H9 (cell line): Measurements from ENCODE around the gene ZNF735. TPM values are rescaled to one million over a fixed set of nuclear protein-coding genes. Genes with fewer than 3 reads are reported as not detected.
"Not testable (repeated sequence)": the region's sequence is repeated elsewhere in the genome, so short reads cannot be mapped to it uniquely, and the experiment has no call there.

Experiments
- DNase-seq: peaks from one replicate; pipeline ENCODE4 v3.0.0-alpha.2; 2017
- H2AFZ ChIP-seq: one replicate; pipeline ENCODE4 v1.6.1; 2013; ENCODE audit warnings: mild to moderate bottlenecking, low read length, control low read depth, moderate library complexity
- H2AK5ac ChIP-seq: 2 replicates; pipeline ENCODE4 v1.6.1; 2013; ENCODE audit warnings: low read length, control low read depth, mixed read lengths; ENCODE audit not compliant: insufficient read length
- H2BK120ac ChIP-seq: one replicate; pipeline ENCODE4 v1.6.1; 2013; ENCODE audit warnings: low read depth, mild to moderate bottlenecking, low read length, control low read depth, inconsistent platforms; ENCODE audit not compliant: poor library complexity, severe bottlenecking
- H2BK12ac ChIP-seq: 2 replicates; pipeline ENCODE4 v1.6.1; 2013; ENCODE audit warnings: low read length, control low read depth, mixed read lengths, low read depth; ENCODE audit not compliant: insufficient read length
- H2BK15ac ChIP-seq: 2 replicates; pipeline ENCODE4 v1.6.1; 2013; ENCODE audit warnings: low read depth, low read length, control low read depth
- H2BK20ac ChIP-seq: one replicate; pipeline ENCODE4 v1.6.1; 2013; ENCODE audit warnings: low read depth, mild to moderate bottlenecking, low read length, control low read depth, inconsistent platforms; ENCODE audit not compliant: poor library complexity, severe bottlenecking
- H2BK5ac ChIP-seq: 2 replicates; pipeline ENCODE4 v1.6.1; 2013; ENCODE audit warnings: low read length, control low read depth, mixed read lengths; ENCODE audit not compliant: insufficient read length
- H3K14ac ChIP-seq: 2 replicates; pipeline ENCODE4 v1.6.1; 2013; ENCODE audit warnings: low read length, control low read depth; ENCODE audit not compliant: insufficient read depth
- H3K18ac ChIP-seq: 2 replicates; pipeline ENCODE4 v1.6.1; 2013; ENCODE audit warnings: low read depth, mild to moderate bottlenecking, mixed read lengths, low read length, control low read depth; ENCODE audit not compliant: insufficient read length
- H3K23ac ChIP-seq: 2 replicates; pipeline ENCODE4 v1.6.1; 2013; ENCODE audit warnings: low read length, control low read depth, mixed read lengths, low read depth; ENCODE audit not compliant: insufficient read length
- H3K23me2 ChIP-seq: 2 replicates; pipeline ENCODE4 v1.6.1; 2013; ENCODE audit warnings: low read depth, mild to moderate bottlenecking, mixed read lengths, low read length, control low read depth; ENCODE audit not compliant: insufficient read length, poor library complexity, severe bottlenecking
- H3K27ac ChIP-seq: 2 replicates; pipeline ENCODE4 v1.5.1; 2013; ENCODE audit warnings: low read length, control low read depth, mixed read lengths, low read depth; ENCODE audit not compliant: insufficient read length
- H3K27me3 ChIP-seq: 2 replicates; pipeline ENCODE4 v1.6.1; 2013; ENCODE audit warnings: low read length, control low read depth, inconsistent platforms; ENCODE audit not compliant: insufficient read depth
- H3K4ac ChIP-seq: 2 replicates; pipeline ENCODE4 v1.6.1; 2013; ENCODE audit warnings: low read depth, mild to moderate bottlenecking, control low read depth, inconsistent platforms, low read length, moderate library complexity
- H3K4me1 ChIP-seq: 2 replicates; pipeline ENCODE4 v1.6.1; 2013; ENCODE audit warnings: low read length, control low read depth, inconsistent platforms; ENCODE audit not compliant: insufficient read depth
- H3K4me2 ChIP-seq: 2 replicates; pipeline ENCODE4 v1.6.1; 2013; ENCODE audit warnings: low read length, control low read depth, mixed read lengths; ENCODE audit not compliant: insufficient read length, insufficient read depth
- H3K56ac ChIP-seq: 2 replicates; pipeline ENCODE4 v1.6.1; 2013; ENCODE audit warnings: low read depth, mild to moderate bottlenecking, mixed read lengths, low read length, control low read depth; ENCODE audit not compliant: insufficient read length
- H3K79me1 ChIP-seq: 2 replicates; pipeline ENCODE4 v1.6.1; 2013; ENCODE audit warnings: low read depth, mild to moderate bottlenecking, moderate library complexity, low read length, control low read depth, inconsistent platforms; ENCODE audit not compliant: insufficient read depth, poor library complexity, severe bottlenecking
- H3K79me2 ChIP-seq: 2 replicates; pipeline ENCODE4 v1.6.1; 2013; ENCODE audit warnings: low read length, control low read depth, inconsistent platforms; ENCODE audit not compliant: insufficient read depth
- H3K9ac ChIP-seq: 2 replicates; pipeline ENCODE4 v1.6.1; 2013; ENCODE audit warnings: low read length, control low read depth, mixed read lengths; ENCODE audit not compliant: insufficient read length; ENCODE audit errors: extremely low read depth
- H3K9me3 ChIP-seq: one replicate; pipeline ENCODE4 v1.6.1; 2013; ENCODE audit warnings: low read depth, low read length, inconsistent platforms; ENCODE audit not compliant: control insufficient read depth
- H3T11ph ChIP-seq: one replicate; pipeline ENCODE4 v1.6.1; 2013; ENCODE audit warnings: mild to moderate bottlenecking, low read length, control low read depth, inconsistent platforms
- H4K20me1 ChIP-seq: one replicate; pipeline ENCODE4 v1.6.1; 2013; ENCODE audit not compliant: control insufficient read depth, insufficient read length, insufficient read depth
- H4K5ac ChIP-seq: 2 replicates; pipeline ENCODE4 v1.6.1; 2013; ENCODE audit warnings: low read depth, mild to moderate bottlenecking, mixed read lengths, low read length, control low read depth; ENCODE audit not compliant: insufficient read length
- H4K8ac ChIP-seq: replicated peaks from 2 replicates; pipeline ENCODE4 v1.6.1; 2013; ENCODE audit warnings: low read length, control low read depth, mixed read lengths, low read depth; ENCODE audit not compliant: insufficient read length
- H4K91ac ChIP-seq: 2 replicates; pipeline ENCODE4 v1.6.1; 2013; ENCODE audit warnings: low read depth, mild to moderate bottlenecking, moderate library complexity, mixed read lengths, low read length, control low read depth; ENCODE audit not compliant: insufficient read length
- H3K27ac Mint-ChIP-seq, 3 experiments: 2 replicates in 2 of 3; 3 replicates in 1 of 3; pipeline ENCODE4 v1.8.0; 2020 to 2021; ENCODE audit warnings: mixed read lengths in 3 of 3, mild to moderate bottlenecking in 1 of 3, moderate library complexity in 1 of 3
- H3K27me3 Mint-ChIP-seq: 2 replicates; pipeline ENCODE4 v1.8.0; 2021; ENCODE audit warnings: low read depth, mild to moderate bottlenecking, moderate library complexity, mixed read lengths
- H3K36me3 Mint-ChIP-seq, 3 experiments: 2 replicates in 2 of 3; 3 replicates in 1 of 3; pipeline ENCODE4 v1.8.0; 2020 to 2021; ENCODE audit warnings: low read depth in 3 of 3, mixed read lengths in 3 of 3; ENCODE audit not compliant: insufficient read depth in 1 of 3
- H3K4me1 Mint-ChIP-seq, 2 experiments: 2 replicates each; pipeline ENCODE4 v1.8.0; 2020; ENCODE audit warnings: mixed read lengths in 2 of 2
- H3K4me3 Mint-ChIP-seq, 2 experiments: 2 replicates in 1 of 2; 3 replicates in 1 of 2; pipeline ENCODE4 v1.8.0; 2020 to 2021; ENCODE audit warnings: mild to moderate bottlenecking in 2 of 2, mixed read lengths in 2 of 2, moderate library complexity in 1 of 2
- H3K9me3 Mint-ChIP-seq, 2 experiments: 2 replicates in 1 of 2; 3 replicates in 1 of 2; pipeline ENCODE4 v1.8.0; 2020; ENCODE audit warnings: mild to moderate bottlenecking in 2 of 2, mixed read lengths in 2 of 2, moderate library complexity in 1 of 2
- WGBS: extraction: QIAGEN DNeasy Blood & Tissue Kit; methylation state at CpG from one replicate; pipeline ENCODE4 v1.1.7; 2013; ENCODE audit warnings: missing lambda C conversion rate, low lambda C conversion rate, mixed read lengths; ENCODE audit not compliant: insufficient read length; ENCODE audit errors: extremely low coverage; 5-methylcytosine and 5-hydroxymethylcytosine counted together
- total RNA-seq: library from RNA; stranded (reverse); gene quantifications from 2 replicates; pipeline ENCODE4 v1.2.1, GENCODE V29; 2021
- TF ChIP-seq, protein P1 (sequence below): fragments of 200-600 bp; sonication (generic); conservative IDR thresholded peaks from 3 replicates; pipeline ENCODE4 v1.8.0; 2021; ENCODE audit warnings: antibody characterized with exemption, mild to moderate bottlenecking

The ZNF735 gene
- total RNA-seq, 1 experiment from 2014 or later: not detected

DNA sequence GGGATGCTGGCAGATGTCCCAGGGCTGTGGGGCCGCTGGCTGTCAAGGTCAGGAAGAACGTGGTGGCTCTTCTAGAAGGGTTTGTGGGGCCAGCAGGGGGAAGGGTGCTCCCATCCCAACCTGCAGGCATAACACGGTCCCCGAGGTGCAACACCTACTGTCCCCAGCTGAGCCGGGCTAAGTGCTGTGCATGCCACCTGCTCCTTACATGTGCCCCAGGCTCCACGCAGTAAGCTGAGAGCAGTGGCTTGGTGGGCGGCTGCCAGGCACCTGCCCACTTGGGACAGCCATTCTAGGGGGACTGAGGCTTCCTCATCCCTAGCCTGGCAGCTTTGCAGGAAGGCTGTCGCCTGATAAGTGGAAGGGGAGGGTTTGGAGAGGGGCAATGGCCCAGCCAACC is 14.2 kb upstream of the ZNF735 start:
- no peaks in the 10 kb centered on the region for H3K4me1 Mint-ChIP-seq
- Histone ChIP-seq H3K14ac (no peak overlapping the region), H2BK20ac (no peak overlapping the region), H3T11ph (no peak overlapping the region), H3K79me2 (no peaks in the 10 kb centered on the region), H3K18ac (no peak overlapping the region), H3K23me2 (no peaks in the 10 kb centered on the region), H2BK12ac (no peak overlapping the region), H2BK5ac (no peak overlapping the region), H2BK120ac (no peak overlapping the region), H4K8ac (no peak overlapping the region), H4K5ac (no peak overlapping the region), H3K79me1 (no peaks in the 10 kb centered on the region), H3K27ac (no peak overlapping the region), H2AFZ (no peak overlapping the region), H2BK15ac (no peak overlapping the region), H3K4me1 (no peaks in the 10 kb centered on the region), H3K9ac (no peak overlapping the region), H3K23ac (no peak overlapping the region), H3K4ac (no peak overlapping the region), H3K4me2 (no peak overlapping the region), H4K91ac (no peak overlapping the region), H3K27me3 (no peaks in the 10 kb centered on the region), H4K20me1 (no peaks in the 10 kb centered on the region), H2AK5ac (no peak overlapping the region), H3K56ac (no peak overlapping the region), H3K9me3 (peaks cover 50% of the 10 kb centered on the region)
- TF ChIP-seq, protein P1, sequence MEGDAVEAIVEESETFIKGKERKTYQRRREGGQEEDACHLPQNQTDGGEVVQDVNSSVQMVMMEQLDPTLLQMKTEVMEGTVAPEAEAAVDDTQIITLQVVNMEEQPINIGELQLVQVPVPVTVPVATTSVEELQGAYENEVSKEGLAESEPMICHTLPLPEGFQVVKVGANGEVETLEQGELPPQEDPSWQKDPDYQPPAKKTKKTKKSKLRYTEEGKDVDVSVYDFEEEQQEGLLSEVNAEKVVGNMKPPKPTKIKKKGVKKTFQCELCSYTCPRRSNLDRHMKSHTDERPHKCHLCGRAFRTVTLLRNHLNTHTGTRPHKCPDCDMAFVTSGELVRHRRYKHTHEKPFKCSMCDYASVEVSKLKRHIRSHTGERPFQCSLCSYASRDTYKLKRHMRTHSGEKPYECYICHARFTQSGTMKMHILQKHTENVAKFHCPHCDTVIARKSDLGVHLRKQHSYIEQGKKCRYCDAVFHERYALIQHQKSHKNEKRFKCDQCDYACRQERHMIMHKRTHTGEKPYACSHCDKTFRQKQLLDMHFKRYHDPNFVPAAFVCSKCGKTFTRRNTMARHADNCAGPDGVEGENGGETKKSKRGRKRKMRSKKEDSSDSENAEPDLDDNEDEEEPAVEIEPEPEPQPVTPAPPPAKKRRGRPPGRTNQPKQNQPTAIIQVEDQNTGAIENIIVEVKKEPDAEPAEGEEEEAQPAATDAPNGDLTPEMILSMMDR: no peak
- H3K36me3 Mint-ChIP-seq: peaks cover 0 to 26% (median 6%) of the 10 kb centered on the region in 3 experiments; a peak in 5 of 7 replicates
- peaks cover 82 to 91% of the 10 kb centered on the region in 2 experiments for H3K9me3 Mint-ChIP-seq
- H3K27ac Mint-ChIP-seq: no peak overlapping the region
- no peak overlapping the region for H3K4me3 Mint-ChIP-seq
- no peak for DNase-seq
- no CpG with 5 or more reads among the region's 8 CpGs for WGBS
- no peaks in the 10 kb centered on the region; the same call in 1 of the 2 replicates for H3K27me3 Mint-ChIP-seq

DNA sequence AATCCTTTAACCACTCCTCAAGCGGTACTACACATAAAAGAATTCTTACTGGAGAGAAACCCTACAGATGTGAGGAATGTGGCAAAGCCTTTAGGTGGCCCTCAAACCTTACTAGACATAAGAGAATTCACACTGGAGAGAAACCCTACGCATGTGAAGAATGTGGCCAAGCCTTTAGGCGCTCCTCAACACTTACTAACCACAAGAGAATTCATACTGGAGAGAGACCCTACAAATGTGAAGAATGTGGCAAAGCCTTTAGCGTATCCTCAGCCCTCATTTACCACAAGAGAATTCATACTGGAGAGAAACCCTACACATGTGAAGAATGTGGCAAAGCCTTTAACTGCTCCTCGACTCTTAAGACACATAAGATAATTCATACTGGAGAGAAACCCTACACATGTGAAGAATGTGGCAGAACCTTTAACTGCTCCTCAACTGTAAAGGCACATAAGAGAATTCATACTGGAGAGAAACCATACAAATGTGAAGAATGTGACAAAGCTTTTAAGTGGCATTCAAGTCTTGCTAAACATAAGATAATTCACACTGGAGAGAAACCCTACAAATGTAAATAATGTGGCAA is 12.8 kb downstream of the ZNF735 start:
- H3K14ac ChIP-seq, H3K27me3 ChIP-seq, DNase-seq, H3K27ac ChIP-seq, H3K79me1 ChIP-seq, H3K23ac ChIP-seq, H3K4me2 ChIP-seq, H2AK5ac ChIP-seq, H3K23me2 ChIP-seq, H3K18ac ChIP-seq, H4K91ac ChIP-seq, H4K5ac ChIP-seq, H3K4me3 Mint-ChIP-seq, H4K20me1 ChIP-seq, H2BK15ac ChIP-seq, H2BK120ac ChIP-seq, H3K27me3 Mint-ChIP-seq, H2BK12ac ChIP-seq, H3K27ac Mint-ChIP-seq, H3K4ac ChIP-seq, H2AFZ ChIP-seq, H4K8ac ChIP-seq, H2BK20ac ChIP-seq, H3K4me1 Mint-ChIP-seq, H2BK5ac ChIP-seq, H3T11ph ChIP-seq, H3K4me1 ChIP-seq, H3K9ac ChIP-seq, H3K56ac ChIP-seq, H3K79me2 ChIP-seq: not testable (repeated sequence)
- WGBS: no CpG with 5 or more reads among the region's 5 CpGs
- H3K9me3 ChIP-seq: peaks cover 56% of the 10 kb centered on the region
- H3K36me3 Mint-ChIP-seq: peaks cover 7 to 17% (median 8%) of the 10 kb centered on the region in 3 experiments
- peaks cover 84 to 89% of the 10 kb centered on the region in 2 experiments for H3K9me3 Mint-ChIP-seq
